ENCODE data around the gene SLC1A1.

SLC1A1 gene

DNA sequence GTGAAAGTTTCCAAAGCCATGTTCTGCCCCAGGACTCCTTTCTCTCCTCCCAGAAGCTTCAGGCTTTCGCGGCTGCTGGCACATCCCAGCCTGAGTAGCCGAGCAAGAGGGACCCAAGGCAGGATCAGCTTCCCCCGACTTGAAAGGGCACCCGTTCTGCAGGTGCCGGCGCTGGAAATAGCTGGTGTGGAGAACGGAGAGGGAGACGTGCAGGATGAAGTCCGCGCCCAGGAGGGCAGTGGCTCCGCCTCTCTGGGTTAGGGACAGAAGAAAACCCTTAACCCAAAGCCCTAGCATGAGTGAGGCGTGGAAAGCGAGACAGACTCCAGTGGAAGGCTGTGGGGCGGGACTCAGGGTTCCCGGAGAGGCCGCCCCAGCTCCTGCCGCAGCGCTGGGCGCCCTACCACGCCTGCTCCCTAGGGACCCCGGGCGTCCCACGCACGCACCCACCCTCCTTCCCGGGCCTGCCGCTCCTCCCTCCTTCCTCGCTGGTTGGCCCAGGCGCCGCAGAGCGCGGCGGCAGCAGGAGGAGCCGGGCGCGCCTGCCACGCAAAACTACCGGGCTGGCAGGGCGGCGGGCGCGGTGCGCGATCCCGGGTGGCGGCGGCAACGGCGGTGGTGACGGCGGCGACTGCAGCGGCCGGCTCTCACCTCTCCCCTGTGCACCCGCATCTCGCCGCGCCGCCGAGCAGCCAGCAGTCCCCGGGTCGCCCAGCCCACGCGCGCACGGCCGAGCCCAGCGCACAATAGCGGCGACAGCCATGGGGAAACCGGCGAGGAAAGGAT lies at the start of gene SLC1A1:
Gene SLC1A1 (plus strand): TSS at position 550 of the 786 bp plus-strand sequence. CDS start 212 bp downstream, at position 762.
- H3K4me3 ChIP-seq (ENCODE audit: low read depth, low read length): peak within 1 kb of the TSS; percentile 74

DNA sequence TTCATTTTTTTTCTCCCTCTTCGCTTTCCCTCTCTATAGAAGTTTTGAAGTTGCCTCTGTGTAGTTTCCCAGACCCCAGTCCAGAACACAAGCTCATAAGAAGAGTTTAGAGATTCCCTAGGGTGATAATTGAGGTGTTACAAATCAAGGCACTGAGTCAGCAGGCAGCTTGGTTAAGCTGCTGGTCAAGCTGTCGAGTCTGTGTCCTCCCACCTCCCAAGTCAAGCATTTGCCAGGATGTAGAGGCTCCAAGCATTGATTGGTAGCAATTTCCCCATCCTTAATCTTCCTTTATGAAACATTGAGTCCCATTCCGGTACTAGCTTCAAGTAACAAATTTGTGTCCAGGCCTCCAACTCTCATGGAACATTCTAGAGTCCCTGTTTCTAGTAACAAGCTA lies 47.5 kb upstream of the SLC1A1 start:
- no peak overlapping the region for H3K4me3 ChIP-seq (ENCODE audit: low read depth, low read length)

DNA sequence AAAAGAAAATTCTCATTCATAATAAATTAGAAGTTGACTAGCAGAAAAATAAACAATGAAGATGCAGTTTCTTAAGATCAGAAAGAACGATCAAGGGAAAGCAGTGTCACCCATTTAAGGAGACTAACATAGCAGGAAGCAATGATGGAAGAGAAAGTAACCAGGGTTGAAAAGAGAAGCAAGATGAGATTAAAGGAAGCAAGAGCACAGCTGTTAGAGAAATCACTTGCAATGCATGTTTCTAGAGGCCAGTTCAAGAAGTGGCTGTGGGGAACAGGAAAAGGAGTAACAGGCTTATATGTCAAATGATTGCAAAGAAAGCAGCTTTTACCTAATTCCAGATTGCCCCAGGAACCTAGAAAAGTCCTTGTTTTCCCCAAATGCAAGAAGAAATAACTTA lies 46.8 kb upstream of the SLC1A1 start:
- H3K4me3 ChIP-seq (ENCODE audit: low read depth, low read length): no peak overlapping the region

DNA sequence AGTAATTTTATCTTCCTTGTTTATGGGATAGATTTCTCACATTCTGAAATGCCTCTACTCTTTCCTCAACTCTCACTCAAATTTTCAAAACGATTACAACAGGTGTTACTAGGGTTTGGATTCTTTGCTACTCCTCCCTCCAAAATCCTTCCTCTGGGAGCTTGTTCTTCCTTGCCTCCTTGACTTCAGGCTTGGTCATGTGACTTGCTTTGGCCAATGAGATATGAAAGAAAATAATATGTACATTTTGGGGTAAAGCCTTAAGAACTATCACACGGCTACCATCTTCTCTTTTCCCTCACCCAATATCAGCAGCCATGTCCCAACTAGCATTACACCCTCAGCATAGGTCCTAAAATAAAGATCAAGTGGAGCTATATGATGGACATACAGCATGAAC lies 28.8 kb upstream of the SLC1A1 start:
- H3K4me3 ChIP-seq (ENCODE audit: low read depth, low read length): no peak overlapping the region

DNA sequence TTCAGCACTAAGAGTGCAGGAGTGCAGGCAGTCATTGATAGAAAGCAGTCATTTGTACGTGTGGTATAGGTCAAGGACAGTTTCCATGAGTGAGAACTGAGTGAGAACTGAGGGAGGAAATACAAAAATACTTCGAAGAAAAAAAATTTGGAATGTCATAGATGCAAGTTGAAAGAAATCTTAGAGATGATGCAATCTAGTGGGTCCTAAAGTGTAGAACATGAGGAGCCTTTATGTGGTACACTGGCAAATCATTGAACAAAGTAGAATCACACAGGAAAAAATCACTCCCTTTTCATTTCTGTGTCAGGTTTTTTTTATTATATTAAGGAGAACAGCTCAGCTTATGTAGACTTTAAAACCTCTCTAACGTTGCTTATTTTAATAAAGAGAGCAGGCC lies 26.4 kb upstream of the SLC1A1 start:
- no peak overlapping the region for H3K4me3 ChIP-seq (ENCODE audit: low read depth, low read length)

DNA sequence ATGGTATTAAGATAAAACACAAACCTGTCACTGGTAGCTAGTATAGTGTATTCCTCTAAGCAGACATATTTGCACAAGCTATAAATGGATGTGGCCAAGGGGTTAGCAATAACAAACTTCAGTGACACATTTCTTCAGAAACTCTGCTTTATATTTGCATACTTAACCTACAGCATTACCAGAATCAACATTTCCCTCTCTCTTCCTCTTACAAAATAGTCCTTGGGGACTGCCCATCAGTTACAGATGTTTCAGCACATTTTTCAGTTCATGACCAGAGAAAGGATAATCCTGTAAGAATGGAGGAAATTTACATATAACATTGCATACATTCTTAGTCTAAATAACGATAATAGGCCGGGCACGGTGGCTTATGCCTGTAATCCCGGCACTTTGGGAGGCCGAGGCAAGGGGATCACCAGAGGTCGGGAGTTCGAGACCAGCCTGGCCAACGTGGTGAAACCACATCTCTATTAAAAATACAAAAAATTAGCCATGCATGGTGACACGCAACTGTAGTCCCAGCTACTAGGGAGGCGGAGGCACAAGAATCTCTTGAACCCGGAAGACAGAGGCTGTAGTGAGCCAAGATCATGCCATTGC lies 25.3 kb upstream of the SLC1A1 start:
- H3K4me3 ChIP-seq (ENCODE audit: low read depth, low read length): no peak overlapping the region

DNA sequence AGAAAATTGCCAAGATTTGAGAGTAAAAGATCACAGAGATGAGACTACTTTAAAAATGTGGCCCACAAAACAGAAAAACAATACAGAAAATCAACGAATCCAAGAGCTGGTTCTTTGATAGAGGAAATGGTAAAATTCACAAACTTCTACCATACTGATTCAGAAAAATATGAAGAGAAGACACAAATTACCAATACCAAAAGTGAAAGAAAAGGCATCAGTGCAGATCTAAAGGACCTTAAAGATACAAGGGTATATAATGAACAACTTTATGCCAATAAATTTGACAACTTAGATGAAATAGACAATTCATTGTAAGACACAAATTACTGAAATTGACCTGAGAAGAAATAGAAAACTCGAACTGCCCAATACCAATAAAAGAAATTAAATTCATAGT lies 24.4 kb upstream of the SLC1A1 start:
- H3K4me3 ChIP-seq (ENCODE audit: low read depth, low read length): no peak overlapping the region

DNA sequence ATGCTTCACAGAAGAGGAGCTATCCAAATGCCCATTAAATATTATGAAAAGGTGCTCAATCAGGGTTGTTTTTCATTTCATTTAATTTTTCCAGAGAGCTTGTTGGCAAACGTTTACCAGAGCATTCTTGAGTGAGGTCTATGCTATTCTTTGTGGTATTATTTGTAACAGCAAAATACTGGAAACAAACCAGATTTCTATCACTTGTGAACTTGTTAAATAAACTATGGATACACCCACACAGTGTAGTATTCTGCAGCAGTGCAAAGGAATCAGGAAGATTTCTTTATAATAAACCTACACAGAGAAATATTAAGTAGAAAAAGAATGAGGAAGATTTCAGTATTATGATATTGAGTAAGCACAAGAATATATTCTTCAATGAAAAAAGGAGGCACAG lies 15.0 kb upstream of the SLC1A1 start:
- H3K4me3 ChIP-seq (ENCODE audit: low read depth, low read length): no peak overlapping the region

DNA sequence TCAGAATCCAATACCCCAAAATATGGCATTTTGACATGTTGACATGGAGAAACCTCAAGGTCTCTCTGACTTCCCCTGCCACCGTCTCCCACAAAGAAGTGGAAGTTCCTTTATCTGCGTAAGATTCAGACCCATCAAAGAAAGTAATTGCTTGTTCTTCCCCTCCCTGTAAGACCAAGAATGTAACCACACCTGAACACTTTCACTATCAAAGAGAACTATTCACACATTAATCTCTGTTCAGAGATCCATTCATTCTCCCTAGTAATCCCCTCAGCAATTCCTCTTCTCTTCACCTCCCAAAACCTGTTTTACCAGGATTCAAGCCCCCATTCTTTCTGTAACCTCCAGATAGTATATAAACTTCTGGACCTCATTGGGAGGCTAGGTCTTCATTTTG lies 4.1 kb upstream of the SLC1A1 start:
- no peak overlapping the region for H3K4me3 ChIP-seq (ENCODE audit: low read depth, low read length)

DNA sequence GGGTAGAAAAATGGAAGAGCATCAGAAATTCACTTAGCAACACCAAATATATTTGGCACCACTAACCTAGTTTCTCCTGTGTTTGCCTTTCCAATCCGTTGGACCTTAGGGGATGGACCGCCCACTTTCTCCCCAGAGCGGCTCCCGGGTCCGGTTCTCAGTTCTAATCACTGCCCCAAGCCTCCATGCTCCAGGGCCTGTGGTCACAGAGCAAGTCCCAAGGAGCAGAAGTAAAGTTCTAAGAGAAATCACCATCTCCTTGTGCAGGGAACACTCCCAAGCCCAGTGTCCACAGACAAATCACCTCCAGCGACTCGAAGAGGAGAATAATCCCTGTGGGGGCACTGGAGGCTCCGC lies 728 bp upstream of the SLC1A1 start:
- H3K4me3 ChIP-seq (ENCODE audit: low read depth, low read length): peak overlapping the region; percentile 74

DNA sequence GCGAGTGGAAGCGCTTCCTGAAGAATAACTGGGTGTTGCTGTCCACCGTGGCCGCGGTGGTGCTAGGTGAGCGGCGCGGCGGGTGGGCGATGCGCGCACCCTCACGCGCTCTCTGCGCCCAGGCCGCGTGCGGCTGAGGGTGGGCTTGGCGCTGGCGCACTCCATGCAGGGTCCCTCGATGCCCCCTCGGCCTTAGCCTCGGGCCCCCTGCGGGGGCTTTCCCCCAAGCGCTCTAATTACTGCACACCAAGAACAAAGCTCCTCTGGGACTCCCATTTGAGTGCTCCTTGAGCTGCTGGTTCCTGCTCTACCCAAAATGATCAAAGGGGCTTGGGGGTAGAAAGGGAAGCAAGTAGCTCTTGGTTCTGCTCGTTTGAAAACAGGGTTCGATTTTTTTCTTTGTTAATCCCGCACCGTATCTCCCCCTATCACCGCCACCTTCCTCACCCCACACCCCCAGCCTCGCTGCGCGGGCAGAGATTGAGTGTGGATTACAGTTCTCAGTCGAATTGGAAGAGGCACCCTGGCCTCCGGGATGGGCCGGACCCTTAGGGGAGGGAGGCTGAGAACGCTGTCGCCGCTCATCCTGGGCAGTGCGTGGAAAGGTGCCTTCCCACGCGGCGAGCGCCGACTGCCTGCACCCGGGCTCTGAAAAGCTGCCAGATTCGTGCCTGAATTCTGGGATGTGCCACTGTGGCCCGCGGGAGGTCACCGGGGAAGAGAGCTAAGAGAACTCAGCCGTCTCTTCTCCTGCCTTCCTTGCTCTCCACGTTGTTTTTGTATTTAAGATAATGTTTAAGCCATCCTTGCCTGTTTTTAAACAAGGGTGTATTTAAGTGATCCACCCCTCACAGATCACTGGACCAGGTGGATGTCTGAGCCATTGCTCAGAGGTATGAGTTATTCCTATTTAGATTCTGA lies 697 bp downstream of the SLC1A1 start:
- H3K4me3 ChIP-seq (ENCODE audit: low read depth, low read length): peak overlapping the region; percentile 74

DNA sequence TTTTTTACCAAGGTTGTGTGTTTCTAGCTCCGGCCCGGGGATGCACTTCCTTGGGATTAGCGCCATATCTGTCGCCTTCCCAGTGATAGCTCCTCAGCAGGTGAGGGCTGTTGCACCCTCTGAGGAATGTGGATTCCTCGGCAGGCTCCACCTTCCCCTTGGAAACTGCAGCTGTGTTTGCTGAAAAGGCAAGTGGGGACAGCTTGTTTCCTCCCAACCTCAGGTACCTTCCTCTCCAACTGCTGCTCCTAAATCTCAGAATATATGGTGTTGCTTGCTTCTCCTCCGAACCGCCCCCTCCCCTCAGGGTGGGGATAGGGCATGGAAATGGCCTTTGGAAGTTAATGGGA lies 1.3 kb downstream of the SLC1A1 start:
- peak overlapping the region; percentile 74 for H3K4me3 ChIP-seq (ENCODE audit: low read depth, low read length)

DNA sequence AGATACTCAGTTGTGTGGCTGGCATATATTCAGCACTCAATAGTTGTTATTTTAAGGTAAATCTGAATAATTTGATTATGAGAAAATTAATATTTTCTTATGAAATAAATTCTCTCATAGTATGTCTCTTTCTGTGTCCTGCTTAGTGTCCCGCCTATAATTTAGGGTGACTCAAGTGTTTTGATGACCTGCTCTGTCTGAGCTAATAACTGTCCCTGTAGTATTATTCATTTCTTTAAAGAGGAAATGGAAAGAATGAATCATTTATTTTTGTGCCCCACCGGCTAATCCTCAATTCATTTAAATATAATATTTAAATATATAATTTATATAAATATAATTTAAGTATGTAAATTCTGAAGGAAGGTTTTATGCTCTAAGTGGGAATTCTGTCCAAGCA lies 4.1 kb downstream of the SLC1A1 start:
- no peak overlapping the region for H3K4me3 ChIP-seq (ENCODE audit: low read depth, low read length)

DNA sequence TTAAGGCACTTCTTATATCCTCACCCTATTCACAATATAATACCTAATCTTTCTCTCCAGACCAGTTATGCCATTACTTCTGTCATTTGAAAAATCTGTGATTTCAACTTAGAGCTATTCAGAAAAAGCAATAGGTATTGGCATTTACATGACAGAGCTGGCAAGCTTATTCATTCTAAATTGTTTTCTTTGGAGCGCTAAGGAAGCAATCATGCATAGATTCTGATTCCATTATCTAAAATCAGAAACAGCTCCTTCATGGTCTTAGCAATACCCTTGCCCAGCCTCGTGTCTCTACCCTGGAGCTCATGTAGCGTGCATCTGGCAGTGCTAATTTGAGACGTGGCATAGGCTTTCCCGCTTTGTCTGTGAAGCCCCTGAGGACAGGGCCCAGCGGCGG lies 4.5 kb downstream of the SLC1A1 start:
- no peak overlapping the region for H3K4me3 ChIP-seq (ENCODE audit: low read depth, low read length)

DNA sequence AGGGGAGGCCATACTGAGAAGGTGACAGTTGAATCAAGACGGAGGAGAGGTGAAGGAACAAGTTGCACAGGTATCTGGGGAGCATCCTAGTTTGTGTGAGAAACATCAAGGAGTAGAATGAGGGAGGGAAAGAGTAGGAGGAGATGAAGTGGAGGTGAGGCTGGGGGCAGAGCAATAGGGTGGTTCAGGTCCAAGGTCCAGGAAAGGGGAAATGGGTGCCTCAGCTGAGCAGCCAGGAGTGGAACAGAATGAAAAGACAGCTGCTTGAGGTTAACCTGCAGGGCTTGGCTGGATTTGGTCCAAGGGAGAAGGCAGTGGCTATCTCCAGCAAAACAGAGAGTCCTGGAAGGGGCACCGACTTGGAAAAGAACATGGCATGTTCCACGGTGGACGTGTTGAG lies 5.3 kb downstream of the SLC1A1 start:
- no peak overlapping the region for H3K4me3 ChIP-seq (ENCODE audit: low read depth, low read length)

DNA sequence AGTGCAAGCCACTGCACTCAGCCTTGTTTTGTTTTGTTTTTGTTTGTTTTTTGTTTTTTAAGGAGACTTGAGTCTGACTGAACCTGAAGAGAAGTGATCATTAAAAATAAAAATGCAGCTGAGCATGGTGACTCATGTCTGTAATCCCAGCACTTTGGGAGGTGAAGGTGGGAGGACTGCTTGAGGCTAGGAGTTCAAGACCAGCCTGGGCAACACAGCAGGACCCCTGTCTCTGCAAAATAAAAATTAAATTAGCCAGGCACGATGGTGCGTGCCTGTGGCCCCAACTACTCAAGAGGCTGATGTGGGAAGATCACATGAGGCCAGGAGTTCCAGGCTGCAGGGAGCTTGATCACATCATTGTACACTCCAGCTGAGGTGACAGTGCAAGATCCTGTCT lies 6.2 kb downstream of the SLC1A1 start:
- no peak overlapping the region for H3K4me3 ChIP-seq (ENCODE audit: low read depth, low read length)

DNA sequence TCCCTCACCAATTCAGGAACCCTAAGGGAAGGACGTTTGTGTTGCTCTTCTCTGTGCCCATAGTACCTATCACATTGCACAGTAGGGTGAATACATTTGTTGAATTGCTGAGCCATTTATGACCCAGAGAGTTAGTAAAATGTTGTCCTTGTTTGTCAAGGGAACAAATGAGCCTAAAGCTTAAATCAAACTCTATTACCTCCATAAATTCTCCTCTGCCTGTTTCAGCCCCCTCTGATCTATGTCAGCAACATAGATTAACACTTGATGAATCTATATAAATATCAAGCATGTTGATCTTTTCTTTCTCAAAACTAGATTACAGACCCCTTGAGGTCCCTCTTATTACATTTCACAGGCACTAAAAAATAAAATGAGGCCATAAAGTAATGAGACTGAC lies 7.1 kb downstream of the SLC1A1 start:
- no peak overlapping the region for H3K4me3 ChIP-seq (ENCODE audit: low read depth, low read length)

DNA sequence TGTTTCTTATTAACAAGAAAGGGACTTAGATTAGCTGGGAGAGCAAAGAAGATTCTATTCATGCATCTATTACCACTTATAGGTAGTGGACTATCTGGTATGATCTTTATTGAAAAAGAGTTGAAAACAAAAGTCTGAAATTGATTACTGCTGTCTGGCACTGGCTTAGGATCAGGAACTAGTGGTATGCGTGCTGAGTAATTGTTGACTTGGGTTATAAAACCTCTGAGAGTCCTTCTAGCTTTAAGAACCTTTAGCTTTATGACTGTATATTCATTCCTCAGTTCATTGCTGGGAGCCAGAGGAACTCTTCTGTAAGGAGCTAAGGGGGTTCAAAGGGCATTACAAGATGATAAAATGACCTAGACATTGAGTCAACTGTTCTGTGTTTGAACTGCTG lies 7.6 kb downstream of the SLC1A1 start:
- no peak overlapping the region for H3K4me3 ChIP-seq (ENCODE audit: low read depth, low read length)

DNA sequence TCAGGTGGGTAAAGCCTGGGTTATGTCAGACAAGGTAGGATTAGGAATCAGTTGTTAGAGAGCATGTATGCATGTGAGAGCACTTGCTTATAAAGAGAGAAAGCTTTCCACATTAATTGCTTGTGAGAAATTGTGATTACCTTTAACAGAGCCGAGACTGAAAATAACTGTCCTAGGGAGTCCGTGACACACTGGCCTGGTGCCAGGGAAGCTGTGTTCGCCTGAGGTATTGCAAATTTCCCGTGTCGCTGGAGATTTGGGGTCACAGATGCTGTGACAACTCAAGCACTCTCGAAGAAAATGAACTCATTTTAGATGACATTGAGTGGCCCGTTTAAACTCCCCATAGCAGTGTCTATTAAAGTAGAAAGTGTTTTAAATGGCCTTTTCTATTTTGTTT lies 9.6 kb downstream of the SLC1A1 start:
- no peak overlapping the region for H3K4me3 ChIP-seq (ENCODE audit: low read depth, low read length)

DNA sequence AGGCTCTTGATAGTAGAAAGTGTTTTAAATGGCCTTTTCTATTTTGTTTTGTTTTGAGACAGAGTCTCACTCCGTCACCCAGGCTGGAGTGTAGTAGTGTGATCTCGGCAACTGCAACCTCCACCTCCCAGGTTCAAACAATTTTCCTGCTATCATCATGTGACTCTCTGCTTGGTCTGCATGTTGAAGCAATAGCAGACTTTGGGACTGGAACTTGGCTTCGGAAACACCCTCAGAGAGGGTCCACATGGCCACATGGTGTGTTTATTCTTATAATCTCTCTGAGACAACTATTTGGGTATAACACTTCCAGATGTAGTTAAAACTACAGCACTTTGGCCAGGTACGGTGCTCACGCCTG lies 10.9 kb downstream of the SLC1A1 start:
- no peak overlapping the region for H3K4me3 ChIP-seq (ENCODE audit: low read depth, low read length)

DNA sequence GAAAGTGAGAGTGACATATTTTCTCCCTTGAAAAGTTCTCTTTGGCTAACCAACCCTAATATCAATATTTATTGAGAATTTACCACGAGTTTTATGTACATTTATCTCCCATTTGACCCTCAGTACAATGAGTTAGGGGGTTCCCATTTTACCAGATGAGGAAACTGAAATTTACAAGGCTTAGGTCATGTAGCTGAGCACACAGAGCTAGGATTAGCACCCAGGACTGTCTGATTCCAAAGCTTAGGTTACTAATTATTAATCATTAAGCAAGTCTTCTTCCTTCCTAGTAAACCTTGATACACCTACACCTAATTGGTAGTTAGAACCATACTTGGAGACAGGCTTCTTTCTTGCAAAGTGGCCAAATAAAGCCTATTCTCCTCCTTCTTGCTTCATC lies 12.2 kb downstream of the SLC1A1 start:
- H3K4me3 ChIP-seq (ENCODE audit: low read depth, low read length): no peak overlapping the region

DNA sequence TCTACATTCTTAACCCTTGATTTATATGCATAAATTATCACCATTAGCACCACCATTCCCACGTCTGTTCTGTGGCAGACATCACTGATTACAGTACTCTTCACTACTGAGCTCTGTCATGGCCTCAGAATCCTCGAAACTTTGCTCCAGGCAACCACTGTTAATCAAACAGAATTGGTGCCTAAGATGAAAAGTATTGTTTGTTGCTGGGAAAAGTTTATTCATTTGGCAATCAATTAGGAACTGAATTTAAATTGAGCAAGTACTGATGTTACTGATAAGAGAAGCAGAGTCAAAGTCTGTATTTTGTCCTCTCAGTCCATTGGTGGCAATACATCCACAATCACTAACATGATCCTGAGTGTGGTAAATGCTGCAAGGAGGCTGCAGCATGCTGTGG lies 12.8 kb downstream of the SLC1A1 start:
- H3K4me3 ChIP-seq (ENCODE audit: low read depth, low read length): no peak overlapping the region
